Caco-2 (cell line): ENCODE results near the gene MORN5. TPM values are rescaled to one million over a fixed set of nuclear protein-coding genes. Genes with fewer than 3 reads are reported as not detected.

Experiments used
- BruUV-seq: library from RNA; stranded (reverse); fragments of 400-500 nt; replicated peaks from 2 replicates; lab custom pipeline; 2021; lab: Mats Ljungman, UMichigan
- CTCF ChIA-PET: fragments of 300-600 bp; sonication (Branson Sonifier 250); formaldehyde crosslinking; loops from one replicate; lab custom pipeline; 2022; ENCODE audit warnings: antibody characterized with exemption; lab: Charles Lee
- POLR2A ChIA-PET: fragments of 300-600 bp; sonication (Branson Sonifier 250); formaldehyde crosslinking; loops from one replicate; lab custom pipeline; 2022; ENCODE audit warnings: antibody characterized with exemption; lab: Charles Lee
- DNase-seq, 2 experiments: peaks; one replicate each; pipeline versions ENCODE4 v3.0.0 to v3.0.0-alpha.2; 2020 to 2022
- H3K27me3 ChIP-seq: replicated peaks from 2 replicates; pipeline ENCODE4 v1.6.0; 2011; ENCODE audit warnings: low read length; ENCODE audit not compliant: control insufficient read depth, insufficient read depth
- H3K36me3 ChIP-seq: 2 replicates; pipeline ENCODE4 v1.5.1; 2011; ENCODE audit warnings: low read length; ENCODE audit not compliant: control insufficient read depth, insufficient read depth
- H3K4me1 ChIP-seq: fragments of 250-450 bp; sonication (Bioruptor Pico); 2 replicates; pipeline ENCODE4 v1.5.1; 2020; ENCODE audit warnings: mild to moderate bottlenecking
- H3K4me3 ChIP-seq: 2 replicates; pipeline ENCODE4 v1.5.1; 2011; ENCODE audit warnings: low read depth, mild to moderate bottlenecking, control low read depth, low read length
- H3K9me3 ChIP-seq: fragments of 250-450 bp; sonication (Bioruptor Pico); 2 replicates; pipeline ENCODE4 v1.5.1; 2020; ENCODE audit warnings: mild to moderate bottlenecking, moderate library complexity
- H3K27ac Mint-ChIP-seq: one replicate; pipeline ENCODE4 v1.8.0; 2022; ENCODE audit warnings: mixed read lengths; ENCODE audit not compliant: unreplicated experiment
- H3K27me3 Mint-ChIP-seq: one replicate; pipeline ENCODE4 v1.8.0; 2022; ENCODE audit warnings: mixed read lengths; ENCODE audit not compliant: insufficient read depth, unreplicated experiment
- H3K36me3 Mint-ChIP-seq: one replicate; pipeline ENCODE4 v1.8.0; 2022; ENCODE audit warnings: mild to moderate bottlenecking, mixed read lengths; ENCODE audit not compliant: insufficient read depth, unreplicated experiment
- H3K4me1 Mint-ChIP-seq: one replicate; pipeline ENCODE4 v1.8.0; 2022; ENCODE audit warnings: low read depth, mixed read lengths; ENCODE audit not compliant: unreplicated experiment
- H3K4me3 Mint-ChIP-seq: one replicate; pipeline ENCODE4 v1.8.0; 2022; ENCODE audit warnings: mild to moderate bottlenecking, moderate library complexity, mixed read lengths; ENCODE audit not compliant: unreplicated experiment
- H3K9me3 Mint-ChIP-seq: one replicate; pipeline ENCODE4 v1.8.0; 2022; ENCODE audit warnings: mixed read lengths; ENCODE audit not compliant: unreplicated experiment
- CTCF ChIP-seq, 2 experiments: fragments of 200-600 bp in 1 of 2; IDR thresholded peaks; 1 replicate in 1 of 2; 2 replicates in 1 of 2; pipeline versions ENCODE4 v1.5.1 to v1.8.0; 2011 to 2022; ENCODE audit warnings: antibody characterized with exemption in 1 of 2, control low read depth in 1 of 2, inconsistent platforms in 1 of 2, low read depth in 1 of 2, low read length in 1 of 2, mild to moderate bottlenecking in 1 of 2, moderate library complexity in 1 of 2; ENCODE audit not compliant: insufficient read depth in 1 of 2, severe bottlenecking in 1 of 2, unreplicated experiment in 1 of 2
- intact Hi-C: fragments of 100-400 bp; cut with micrococcal nuclease; formaldehyde crosslinking; loops from one replicate; pipeline ENCODE4 v1.10.0; 2022; ENCODE audit not compliant: unreplicated experiment
- total RNA-seq: library from RNA; stranded (reverse); gene quantifications from 2 replicates; pipeline ENCODE4 v1.2.3, GENCODE V29; 2022

Gene MORN5
- total RNA-seq, 1 experiment from 2014 or later, result not detected

GRCh38 chr9:122227575-122227900 lies 67.8 kb downstream of the MORN5 start:
- no peaks in the 10 kb centered on the region for H3K36me3 ChIP-seq
- H3K9me3 ChIP-seq, result no peaks in the 10 kb centered on the region
- no peak overlapping the region for H3K27ac Mint-ChIP-seq
- POLR2A ChIA-PET, result no interaction called here
- CTCF ChIA-PET, result interaction anchor here (1.0 kb wide), 1 partner anchor 491 kb away, joined by 4 read pairs; no protein-coding TSS in a partner anchor
- 0 out of 2 replicates have a peak, but pooled peaks cover 8% of the 10 kb centered on the region for H3K4me1 ChIP-seq
- no peaks in the 10 kb centered on the region for H3K4me1 Mint-ChIP-seq
- no peaks in the 10 kb centered on the region for H3K9me3 Mint-ChIP-seq
- H3K4me3 Mint-ChIP-seq, result no peak overlapping the region
- H3K27me3 ChIP-seq, result peaks cover 1% of the 10 kb centered on the region; the same call in 1 of the 2 replicates
- H3K36me3 Mint-ChIP-seq, result no peaks in the 10 kb centered on the region
- no peak for TF ChIP-seq CTCF (IDR thresholded peaks at IDR 0.05; ENCODE audit: insufficient read depth in 1 of 2, low read depth in 1 of 2, low read length in 1 of 2, severe bottlenecking in 1 of 2, unreplicated experiment in 1 of 2)
- no peak for DNase-seq
- peaks cover 5% of the 10 kb centered on the region for H3K27me3 Mint-ChIP-seq
- intact Hi-C loops, result no loop called here
- no TSS peak for BruUV-seq
- no peak overlapping the region for H3K4me3 ChIP-seq

GRCh38 chr9:122228191-122228567 lies 68.5 kb downstream of the MORN5 start:
- no peak for TF ChIP-seq CTCF (IDR thresholded peaks at IDR 0.05; ENCODE audit: insufficient read depth in 1 of 2, low read depth in 1 of 2, low read length in 1 of 2, severe bottlenecking in 1 of 2, unreplicated experiment in 1 of 2)
- no peak overlapping the region for H3K27ac Mint-ChIP-seq
- H3K4me1 Mint-ChIP-seq, result no peaks in the 10 kb centered on the region
- BruUV-seq, result no TSS peak
- intact Hi-C loops, result no loop called here
- no peaks in the 10 kb centered on the region for H3K9me3 Mint-ChIP-seq
- Histone ChIP-seq H3K4me1 (0 out of 2 replicates have a peak, but pooled peaks cover 8% of the 10 kb centered on the region), H3K36me3 (no peaks in the 10 kb centered on the region), H3K4me3 (peak overlapping the region; percentile 47), H3K27me3 (peaks cover 1% of the 10 kb centered on the region; the same call in 1 of the 2 replicates), H3K9me3 (no peaks in the 10 kb centered on the region)
- no peak for DNase-seq
- peaks cover 5% of the 10 kb centered on the region for H3K27me3 Mint-ChIP-seq
- no peaks in the 10 kb centered on the region for H3K36me3 Mint-ChIP-seq
- CTCF ChIA-PET, result interaction anchor here (1.0 kb wide), 1 partner anchor 492 kb away, joined by 4 read pairs; no protein-coding TSS in a partner anchor
- H3K4me3 Mint-ChIP-seq, result no peak overlapping the region
- POLR2A ChIA-PET, result interaction anchor here (0.6 kb wide), 1 partner anchor 16 kb away, joined by 8 read pairs; no protein-coding TSS in a partner anchor

GRCh38 chr9:122228568-122229484 lies 69.1 kb downstream of the MORN5 start, which contains the start of gene LHX6:
Gene LHX6 (minus strand): TSS chr9:122228957. CDS start chr9:122228740, 217 bp downstream.
- BruUV-seq, result no TSS peak
- Histone ChIP-seq H3K9me3 (no peaks in the 10 kb centered on the region), H3K4me3 (peak within 1 kb of the TSS; percentile 47), H3K4me1 (0 out of 2 replicates have a peak, but pooled peaks cover 8% of the 10 kb centered on the region), H3K36me3 (no peaks in the 10 kb centered on the region), H3K27me3 (peaks cover 1% of the 10 kb centered on the region; the same call in 1 of the 2 replicates)
- CTCF ChIA-PET, result interaction anchor here (1.0 kb wide), 1 partner anchor 492 kb away, joined by 4 read pairs; no protein-coding TSS in a partner anchor
- TF ChIP-seq CTCF (IDR thresholded peaks at IDR 0.05; ENCODE audit: insufficient read depth in 1 of 2, low read depth in 1 of 2, low read length in 1 of 2, severe bottlenecking in 1 of 2, unreplicated experiment in 1 of 2), result no peak
- Mint-ChIP-seq H3K4me3 (no peak within 1 kb of the TSS), H3K27me3 (peaks cover 5% of the 10 kb centered on the region), H3K9me3 (no peaks in the 10 kb centered on the region), H3K27ac (no peak within 1 kb of the TSS), H3K4me1 (no peaks in the 10 kb centered on the region), H3K36me3 (no peaks in the 10 kb centered on the region)
- intact Hi-C loops, result no loop called here
- POLR2A ChIA-PET, result interaction anchor here (0.6 kb wide), 1 partner anchor 17 kb away, joined by 8 read pairs; no protein-coding TSS in a partner anchor
- peak in 1 of 2 experiments; percentile 43 for DNase-seq
